Gastroesophageal sphincter (tissue), 4 donors: Measurements from ENCODE around the gene C5AR1. TPM values are rescaled to one million over a fixed set of nuclear protein-coding genes. Genes with fewer than 3 reads are reported as not detected.
A peak's percentile ranks its signal among the peaks of the same experiment; 100 is the strongest.
"Not testable (repeated sequence)": the region's sequence is repeated elsewhere in the genome, so short reads cannot be mapped to it uniquely, and the experiment has no call there.

Source experiments
- ATAC-seq: fragments of 150-250 bp; one replicate; pipeline ENCODE4 v1.9.1; 2016; ENCODE audit warnings: mild to moderate bottlenecking, moderate library complexity
- H3K27ac ChIP-seq, 4 donors: fragments of 200-600 bp; sonication (generic) in 3 of 4; 1 replicate in 3 of 4; 2 replicates in 1 of 4; pipeline ENCODE4 v1.5.1; 2016 to 2019
- H3K27me3 ChIP-seq: fragments of 200-600 bp; sonication (generic); one replicate; pipeline ENCODE4 v1.5.1; 2019
- H3K36me3 ChIP-seq, 2 donors: fragments of 200-600 bp; sonication (generic); one replicate each; pipeline ENCODE4 v1.5.1; 2019; ENCODE audit warnings: control low read depth in 1 of 2
- H3K4me1 ChIP-seq, 3 donors: fragments of 200-600 bp; sonication (generic); 1 replicate in 2 of 3; 2 replicates in 1 of 3; pipeline ENCODE4 v1.5.1; 2016 to 2019; ENCODE audit warnings: control low read depth in 2 of 3
- H3K4me3 ChIP-seq, 2 donors: fragments of 200-600 bp; sonication (generic); one replicate each; pipeline ENCODE4 v1.5.1; 2019; ENCODE audit warnings: mild to moderate bottlenecking in 1 of 2, moderate library complexity in 1 of 2
- H3K9me3 ChIP-seq, 3 donors: fragments of 200-600 bp; sonication (generic); one replicate each; pipeline ENCODE4 v1.5.1; 2017 to 2019; ENCODE audit warnings: control low read depth in 2 of 3
- CTCF ChIP-seq, 4 experiments: fragments of 200-600 bp in 2 of 4; fragments of 450-650 bp in 2 of 4; sonication (generic) in 1 of 4; IDR thresholded peaks; one replicate each; pipeline ENCODE4 v1.5.1; 2017 to 2019; ENCODE audit warnings: antibody characterized with exemption in 4 of 4, mild to moderate bottlenecking in 2 of 4, moderate library complexity in 2 of 4
- EP300 ChIP-seq: sonication (generic); formaldehyde crosslinking; IDR thresholded peaks from one replicate; pipeline ENCODE4 v1.6.1; 2017; ENCODE audit warnings: antibody characterized with exemption, mild to moderate bottlenecking
- POLR2A ChIP-seq, 2 donors: fragments of 450-650 bp; IDR thresholded peaks; one replicate each; pipeline ENCODE4 v1.6.1; 2017; ENCODE audit warnings: antibody characterized with exemption in 2 of 2, mild to moderate bottlenecking in 2 of 2, moderate library complexity in 1 of 2
- POLR2AphosphoS5 ChIP-seq: sonication (generic); formaldehyde crosslinking; IDR thresholded peaks from one replicate; pipeline ENCODE4 v1.6.1; 2017; ENCODE audit warnings: antibody characterized with exemption
- WGBS, 2 donors: methylation state at CpG; one replicate each; pipeline ENCODE4 v1.1.5; 2018; ENCODE audit warnings: low coverage in 1 of 2; 5-methylcytosine and 5-hydroxymethylcytosine counted together
- total RNA-seq, 4 donors: library from RNA; depleted of rRNA; stranded (reverse); fragments of >200 nt; gene quantifications; one replicate each; pipeline ENCODE4 v1.1.0, GENCODE V29; 2016

C5AR1 gene
- total RNA-seq, 4 donors from 2014 or later = 1.4 to 19.7 (median 7.0) TPM

GRCh38 chr19:47296036-47296435 is 13.6 kb upstream of the C5AR1 start:
- Histone ChIP-seq H3K27me3 (no peaks in the 10 kb centered on the region), H3K9me3 (no peaks in the 10 kb centered on the region), H3K27ac (no peak overlapping the region), H3K4me3 (no peak overlapping the region), H3K4me1 (peaks cover 0 to 7% (median 0%) of the 10 kb centered on the region in 3 donors), H3K36me3 (no peaks in the 10 kb centered on the region)
- peak; percentile 71 for ATAC-seq
- no peak for TF ChIP-seq EP300
- TF ChIP-seq POLR2A (IDR thresholded peaks at IDR 0.05) = no peak
- peak in 3 of 4 experiments; percentile 68 to 75 (median 72) for TF ChIP-seq CTCF (IDR thresholded peaks at IDR 0.05)
- no peak for TF ChIP-seq POLR2AphosphoS5
- WGBS, 2 donors = 27 to 33% methylated on average over 6 to 9 of the region's 12 CpGs

- 92% methylated on average over 8 of the region's 14 CpGs; no CpG with 5 or more reads in 1 of the 2 donors for WGBS, 2 donors
These were observed 8.8 kb upstream of the C5AR1 start for GRCh38 chr19:47300867-47301266.

GRCh38 chr19:47302249-47302648 is 7.4 kb upstream of the C5AR1 start:
- no peak for ATAC-seq
- Histone ChIP-seq H3K36me3 (no peaks in the 10 kb centered on the region), H3K27me3 (no peaks in the 10 kb centered on the region), H3K4me1 (peaks cover 0 to 12% (median 0%) of the 10 kb centered on the region in 3 donors), H3K9me3 (no peaks in the 10 kb centered on the region), H3K27ac (no peak overlapping the region), H3K4me3 (no peak overlapping the region)
- TF ChIP-seq CTCF (IDR thresholded peaks at IDR 0.05) (no peak), EP300 (no peak), POLR2A (IDR thresholded peaks at IDR 0.05) (no peak), POLR2AphosphoS5 (no peak)
- WGBS, 2 donors = 83 to 90% methylated on average over 2 to 10 of the region's 10 CpGs

More at GRCh38 chr19:47300867-47301266, 8.8 kb upstream of the C5AR1 start:
- H3K27ac ChIP-seq, H3K36me3 ChIP-seq, ATAC-seq, H3K9me3 ChIP-seq, H3K4me3 ChIP-seq, H3K27me3 ChIP-seq: not testable (repeated sequence)
- peaks cover 0 to 17% (median 0%) of the 10 kb centered on the region in 3 donors for H3K4me1 ChIP-seq

GRCh38 chr19:47303966-47304365 is 5.7 kb upstream of the C5AR1 start:
- no peak overlapping the region for H3K4me3 ChIP-seq
- TF ChIP-seq EP300 = no peak
- TF ChIP-seq POLR2AphosphoS5 = no peak
- TF ChIP-seq POLR2A (IDR thresholded peaks at IDR 0.05) = no peak
- TF ChIP-seq CTCF (IDR thresholded peaks at IDR 0.05) = no peak
- no peaks in the 10 kb centered on the region for H3K9me3 ChIP-seq
- no peaks in the 10 kb centered on the region for H3K36me3 ChIP-seq
- H3K27ac ChIP-seq = no peak overlapping the region
- ATAC-seq = no peak
- H3K4me1 ChIP-seq = peaks cover 0 to 15% (median 0%) of the 10 kb centered on the region in 3 donors
- 71 to 85% methylated on average over 2 to 6 of the region's 6 CpGs for whole genome bisulfite sequencing, 2 donors
- no peaks in the 10 kb centered on the region for H3K27me3 ChIP-seq

GRCh38 chr19:47305309-47305751 is 4.3 kb upstream of the C5AR1 start:
- Histone ChIP-seq H3K4me3 (no peak overlapping the region), H3K4me1 (peaks cover 0 to 16% (median 0%) of the 10 kb centered on the region in 3 donors), H3K27ac (no peak overlapping the region), H3K9me3 (no peaks in the 10 kb centered on the region), H3K36me3 (no peaks in the 10 kb centered on the region), H3K27me3 (peaks cover 6% of the 10 kb centered on the region)
- WGBS, 2 donors = 2 to 5% methylated on average over 9 of the region's 14 CpGs
- TF ChIP-seq CTCF (IDR thresholded peaks at IDR 0.05) (peak; percentile 77 to 97 (median 85)), POLR2A (IDR thresholded peaks at IDR 0.05) (no peak), EP300 (no peak), POLR2AphosphoS5 (peak; percentile 51)
- ATAC-seq = peak; percentile 80
